T-helper 2 cell (primary cell): ENCODE data around the gene VASP.
A peak's percentile ranks its signal among the peaks of the same experiment; 100 is the strongest.

Source experiments
- DNase-seq, 5 experiments: peaks; one replicate each; pipeline versions ENCODE4 v3.0.0 to v3.0.0-alpha.2; 2012 to 2022
- total RNA-seq, 2 donors: gene quantifications; one replicate each; lab custom pipeline; 2026; lab: John Stamatoyannopoulos, UW

Gene VASP
- total RNA-seq: 109 to 144 reads per million in 2 donors

DNA sequence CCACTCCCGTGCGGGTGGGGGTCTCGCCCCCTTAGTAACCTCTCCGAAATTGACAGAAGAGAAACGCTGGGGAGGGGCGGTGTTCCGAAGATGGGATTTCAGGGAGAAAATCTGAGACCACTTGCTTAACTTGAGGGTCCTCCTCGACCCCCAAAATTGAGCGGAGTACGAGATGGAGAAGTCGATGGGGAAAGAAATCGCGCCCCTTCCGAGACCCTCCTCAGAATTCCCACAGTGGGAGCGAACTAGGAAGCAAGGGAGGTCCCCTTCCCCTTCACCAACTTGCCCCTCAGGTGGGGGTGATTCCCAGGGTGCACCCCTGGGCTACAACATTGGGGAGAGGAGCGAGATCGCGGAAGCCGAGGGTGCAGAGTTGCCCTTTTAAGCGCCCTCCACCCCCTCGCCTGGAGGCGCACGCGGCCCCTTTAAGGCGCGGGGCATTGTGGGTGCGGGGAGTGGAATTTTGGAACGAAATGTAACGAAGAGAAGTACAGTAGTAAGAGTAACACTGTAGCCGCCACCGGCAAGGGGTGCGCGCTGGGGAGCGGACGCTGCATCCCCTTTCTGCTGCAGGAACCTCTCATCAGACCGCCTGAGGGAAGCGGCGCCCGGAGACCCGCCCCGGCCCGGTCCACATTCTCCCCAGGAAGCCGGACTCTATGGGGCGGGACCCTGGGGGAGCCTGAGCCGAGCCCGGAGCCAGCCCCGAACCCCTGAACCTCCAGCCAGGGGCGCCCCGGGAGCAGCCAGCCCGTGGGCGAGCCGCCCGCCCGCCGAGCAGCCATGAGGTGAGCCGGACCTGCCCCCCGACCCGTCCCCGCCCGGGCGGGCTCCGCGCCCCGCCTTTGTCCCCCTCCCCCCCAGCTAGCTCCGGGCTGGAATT, at the start of gene VASP:
Gene VASP, plus strand, starts transcription at position 491 of the 883 bp plus-strand sequence. Its CDS starts 293 bp downstream, at position 784.
- peak; percentile 81 to 96 (median 88) for DNase-seq

DNA sequence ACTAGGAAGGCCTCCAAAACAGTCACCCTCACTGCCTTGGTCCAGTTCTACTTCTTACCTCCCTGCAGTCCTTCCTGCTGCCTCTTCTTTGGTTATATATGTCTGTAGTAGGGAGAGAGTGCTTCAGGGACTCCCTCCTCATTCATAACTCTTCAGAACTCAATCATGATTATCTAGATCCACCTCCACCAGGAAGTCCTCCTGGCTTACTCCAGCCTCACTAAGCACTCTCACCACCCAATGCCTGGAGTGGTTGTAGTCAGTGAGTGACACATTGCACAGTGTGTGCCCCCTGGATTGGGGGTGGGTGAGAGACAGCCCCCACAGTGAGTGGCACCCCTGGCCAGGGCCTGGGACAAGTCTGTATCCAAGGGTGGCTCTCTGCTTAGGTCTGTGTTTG, 49.5 kb upstream of the VASP start:
- no peak for DNase-seq

DNA sequence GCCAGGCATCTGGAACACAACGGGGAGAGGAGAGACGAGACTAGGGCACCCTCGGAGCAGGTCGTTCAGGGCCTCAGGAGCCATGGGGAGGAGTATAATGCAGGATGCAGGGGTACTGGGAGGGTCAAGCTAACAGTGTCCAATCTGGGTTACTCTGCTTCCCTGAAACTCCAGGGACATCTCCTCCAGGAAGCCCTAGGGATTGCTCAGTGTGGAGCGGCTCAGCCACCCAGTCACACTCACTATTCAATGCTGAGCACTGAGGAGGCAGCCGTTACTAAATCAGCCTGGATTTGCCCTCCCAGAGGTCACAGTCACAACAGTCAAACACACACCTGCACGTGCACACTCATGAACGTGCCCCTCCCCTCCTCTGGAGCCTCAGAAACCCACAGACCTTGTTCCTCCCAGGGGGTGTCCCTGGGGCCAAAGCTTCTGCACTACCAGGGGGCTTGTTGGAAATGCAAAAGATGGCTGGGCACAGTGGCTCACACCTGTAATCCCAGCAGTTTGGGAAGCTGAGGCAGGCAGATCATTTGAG, 46.4 kb upstream of the VASP start:
- no peak for DNase-seq

DNA sequence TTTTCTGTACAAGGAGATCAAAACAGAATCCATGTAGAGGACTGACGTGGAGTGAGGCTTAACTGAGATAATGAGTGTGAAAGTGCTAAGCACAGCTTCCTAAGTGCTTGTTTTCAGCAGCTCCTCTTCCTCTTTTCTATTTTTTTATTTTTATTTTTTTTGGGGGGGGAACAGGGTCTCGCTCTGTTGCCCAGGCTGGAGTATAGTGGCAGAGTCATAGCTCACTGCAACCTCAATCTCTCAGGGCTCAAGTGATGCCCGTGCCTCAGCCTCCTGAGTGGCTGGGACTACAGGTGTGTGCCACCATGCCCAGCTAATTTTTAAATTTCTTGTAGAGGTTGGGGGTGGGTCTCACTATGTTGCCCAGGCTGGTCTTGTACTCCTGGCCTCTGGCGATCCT, 45.1 kb upstream of the VASP start:
- DNase-seq: no peak

DNA sequence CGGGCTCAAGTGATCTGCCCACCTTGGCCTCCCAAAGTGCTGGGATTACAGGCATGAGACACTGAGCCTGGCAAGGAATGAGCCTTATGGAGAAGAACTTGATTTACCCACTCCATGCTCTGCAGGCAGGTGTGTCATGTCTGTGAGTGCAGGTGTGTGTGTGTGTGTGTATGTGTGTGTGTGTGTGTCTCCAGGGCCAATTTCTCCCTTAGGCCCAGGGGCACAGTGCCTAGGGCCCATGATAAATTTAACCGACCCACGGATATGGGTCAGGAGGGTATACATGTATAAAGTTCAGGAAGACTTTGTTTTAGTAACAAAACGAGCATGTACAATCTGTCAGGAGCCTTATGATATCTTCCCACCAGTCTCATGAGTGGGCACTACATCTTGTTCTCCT, 44.0 kb upstream of the VASP start:
- DNase-seq: no peak

DNA sequence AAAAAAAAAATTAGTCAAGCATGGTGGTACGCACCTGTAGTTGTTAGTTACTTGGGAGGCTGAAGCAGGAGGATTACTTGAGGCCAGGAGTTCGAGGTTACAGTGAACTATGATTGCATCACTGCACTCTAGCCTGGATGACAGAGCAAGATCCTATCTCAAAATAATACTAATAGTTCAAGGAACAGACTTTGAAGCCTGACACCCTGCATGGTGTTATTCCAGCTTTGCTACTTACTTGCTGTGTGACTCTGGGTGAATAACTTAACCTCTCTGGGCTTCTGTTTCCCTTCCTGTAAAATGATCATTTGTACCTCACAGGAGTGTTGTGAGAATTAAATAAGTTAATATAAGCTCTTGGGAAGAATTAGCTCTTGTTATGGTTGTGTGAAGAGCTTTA, 43.0 kb upstream of the VASP start:
- no peak for DNase-seq

DNA sequence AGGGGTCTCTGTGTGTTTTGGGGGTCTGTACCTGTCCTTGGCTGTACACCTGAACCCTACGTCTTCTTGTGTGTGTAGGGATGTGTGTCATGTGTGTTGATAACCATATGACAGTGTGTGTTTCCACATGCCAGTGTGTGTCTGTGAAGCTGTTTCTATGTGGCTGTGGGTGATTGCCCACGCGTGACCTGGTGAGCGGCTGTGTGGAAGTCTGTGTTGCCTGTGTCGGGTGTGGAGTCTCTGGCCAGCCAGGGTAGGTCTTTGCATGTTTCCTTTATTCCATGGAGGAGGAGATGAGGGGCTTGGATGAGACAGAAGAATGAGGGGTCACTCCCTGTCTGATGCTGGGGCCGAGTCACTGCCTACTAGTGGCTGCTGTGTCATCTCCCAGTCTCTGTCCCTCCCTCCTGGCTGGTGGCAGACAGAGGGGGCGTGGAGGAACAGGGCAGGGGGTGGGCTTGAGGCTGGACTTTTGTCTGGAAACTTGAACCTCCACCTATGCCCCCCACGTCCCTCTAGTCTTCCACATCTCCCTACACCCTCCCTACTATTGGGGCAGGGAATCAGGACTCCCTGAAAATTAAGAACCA, 42.3 kb upstream of the VASP start:
- no peak for DNase-seq

DNA sequence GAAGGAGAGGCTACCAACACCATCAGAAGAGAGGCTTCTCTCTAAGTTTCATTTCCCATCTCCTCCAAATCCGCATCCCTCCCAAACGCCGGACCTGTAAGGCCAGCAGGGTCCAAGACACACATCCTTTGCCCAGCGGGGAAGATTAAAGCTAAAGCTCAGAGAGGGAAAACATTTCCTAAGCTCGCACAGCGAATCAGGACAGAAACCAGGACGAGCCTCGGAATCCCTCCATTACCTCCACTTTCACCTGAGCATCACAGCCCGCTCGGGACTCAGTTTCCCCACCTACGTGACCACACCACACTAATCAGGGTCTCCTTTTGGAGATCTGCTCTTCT, 40.2 kb upstream of the VASP start:
- no peak for DNase-seq

DNA sequence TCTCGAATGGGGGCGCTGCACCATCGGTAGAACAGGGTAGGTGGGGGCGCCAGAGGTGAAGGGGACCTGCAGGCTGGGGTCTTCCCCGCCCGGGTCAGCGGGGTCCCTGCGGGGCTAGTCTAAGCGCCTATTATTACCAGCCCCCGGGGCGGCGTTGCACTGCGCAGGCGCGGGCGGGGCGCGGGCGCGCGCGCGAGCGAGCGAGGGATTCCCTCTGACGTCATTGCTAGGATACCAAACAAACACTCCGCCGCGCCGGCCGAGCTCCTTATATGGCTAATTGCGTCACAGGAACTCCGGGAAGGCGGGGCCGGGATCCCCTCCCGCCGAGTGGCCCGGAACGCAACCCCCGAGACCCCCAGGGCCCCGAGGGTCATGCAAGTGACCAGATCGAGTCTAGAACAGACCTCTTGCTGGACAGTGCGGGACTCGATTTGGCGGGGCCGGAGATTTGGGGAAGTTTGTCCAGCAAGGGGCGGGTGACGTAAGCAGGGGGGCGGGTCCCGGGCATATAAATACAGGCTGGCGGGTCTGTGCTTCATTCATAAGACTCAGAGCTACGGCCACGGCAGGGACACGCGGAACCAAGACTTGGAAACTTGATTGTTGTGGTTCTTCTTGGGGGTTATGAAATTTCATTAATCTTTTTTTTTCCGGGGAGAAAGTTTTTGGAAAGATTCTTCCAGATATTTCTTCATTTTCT, 39.7 kb upstream of the VASP start, which contains the start of gene FOSB:
Gene FOSB, plus strand, starts transcription at position 541 of the 703 bp plus-strand sequence. CDS start 591 bp downstream, outside the sequence.
- peak; percentile 88 to 96 (median 94) for DNase-seq

DNA sequence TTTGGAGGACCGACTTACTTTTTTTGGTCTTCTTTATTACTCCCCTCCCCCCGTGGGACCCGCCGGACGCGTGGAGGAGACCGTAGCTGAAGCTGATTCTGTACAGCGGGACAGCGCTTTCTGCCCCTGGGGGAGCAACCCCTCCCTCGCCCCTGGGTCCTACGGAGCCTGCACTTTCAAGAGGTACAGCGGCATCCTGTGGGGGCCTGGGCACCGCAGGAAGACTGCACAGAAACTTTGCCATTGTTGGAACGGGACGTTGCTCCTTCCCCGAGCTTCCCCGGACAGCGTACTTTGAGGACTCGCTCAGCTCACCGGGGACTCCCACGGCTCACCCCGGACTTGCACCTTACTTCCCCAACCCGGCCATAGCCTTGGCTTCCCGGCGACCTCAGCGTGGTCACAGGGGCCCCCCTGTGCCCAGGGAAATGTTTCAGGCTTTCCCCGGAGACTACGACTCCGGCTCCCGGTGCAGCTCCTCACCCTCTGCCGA, 39.1 kb upstream of the VASP start:
- DNase-seq: peak in 2 of 5 experiments; percentile 56 to 67

DNA sequence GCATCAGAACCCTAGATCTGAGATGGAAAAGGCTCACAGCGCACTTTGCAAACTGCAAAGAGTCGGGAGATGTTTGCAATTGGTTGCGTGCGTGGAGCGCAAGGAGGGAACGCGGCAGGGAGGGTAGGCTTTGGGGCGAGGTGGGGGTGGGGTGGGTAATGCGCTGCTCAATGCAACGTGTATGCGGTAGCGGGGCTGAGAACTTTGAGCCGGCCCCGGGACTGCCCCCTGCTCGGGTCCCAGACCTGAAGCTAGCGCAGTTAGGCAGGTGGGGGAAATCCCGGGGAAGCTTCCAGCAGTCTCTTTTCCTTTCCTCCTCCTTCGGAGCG, 38.5 kb upstream of the VASP start:
- peak in 1 of 5 experiments; percentile 86 for DNase-seq

DNA sequence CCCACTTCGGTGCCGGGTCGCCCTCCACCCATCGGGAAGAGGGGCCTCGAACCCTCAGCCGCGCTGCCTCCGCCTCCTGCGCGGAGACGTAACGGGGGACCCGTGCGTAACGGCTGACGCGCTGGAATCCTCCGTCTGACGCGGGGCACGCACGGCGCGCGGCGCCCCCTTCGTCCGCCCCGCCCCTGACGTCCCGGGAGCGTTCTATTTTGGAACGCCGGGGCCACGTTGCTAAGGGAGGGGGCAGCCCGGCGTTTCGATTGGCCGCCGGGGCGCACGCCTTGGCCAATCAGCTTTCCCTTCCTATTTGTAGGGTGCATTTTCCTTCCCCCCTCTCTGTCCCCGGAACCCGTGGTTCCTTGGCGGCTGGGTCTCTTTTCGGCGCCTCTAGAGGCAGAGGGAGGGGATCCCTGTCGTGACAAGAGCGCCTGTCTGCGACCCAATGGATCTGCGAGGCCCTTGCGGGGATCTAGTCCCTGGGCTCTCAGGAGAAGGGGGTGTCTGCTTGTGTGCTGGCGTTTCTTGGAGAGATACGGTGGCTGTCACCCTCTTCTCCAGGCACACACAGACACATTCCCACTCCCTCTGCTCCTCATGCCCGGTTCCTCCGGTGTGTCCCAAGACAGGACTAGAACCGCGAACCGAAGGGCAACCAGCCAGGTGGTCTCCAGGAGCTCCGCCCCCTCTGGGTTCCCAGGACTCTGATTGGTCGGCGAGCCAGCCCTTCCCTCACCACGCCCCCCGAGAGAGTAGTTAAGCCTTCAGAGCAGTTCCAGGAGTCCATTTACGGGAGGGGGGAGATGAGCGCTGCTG, 37.9 kb upstream of the VASP start:
- peak; percentile 51 to 98 (median 87) for DNase-seq

DNA sequence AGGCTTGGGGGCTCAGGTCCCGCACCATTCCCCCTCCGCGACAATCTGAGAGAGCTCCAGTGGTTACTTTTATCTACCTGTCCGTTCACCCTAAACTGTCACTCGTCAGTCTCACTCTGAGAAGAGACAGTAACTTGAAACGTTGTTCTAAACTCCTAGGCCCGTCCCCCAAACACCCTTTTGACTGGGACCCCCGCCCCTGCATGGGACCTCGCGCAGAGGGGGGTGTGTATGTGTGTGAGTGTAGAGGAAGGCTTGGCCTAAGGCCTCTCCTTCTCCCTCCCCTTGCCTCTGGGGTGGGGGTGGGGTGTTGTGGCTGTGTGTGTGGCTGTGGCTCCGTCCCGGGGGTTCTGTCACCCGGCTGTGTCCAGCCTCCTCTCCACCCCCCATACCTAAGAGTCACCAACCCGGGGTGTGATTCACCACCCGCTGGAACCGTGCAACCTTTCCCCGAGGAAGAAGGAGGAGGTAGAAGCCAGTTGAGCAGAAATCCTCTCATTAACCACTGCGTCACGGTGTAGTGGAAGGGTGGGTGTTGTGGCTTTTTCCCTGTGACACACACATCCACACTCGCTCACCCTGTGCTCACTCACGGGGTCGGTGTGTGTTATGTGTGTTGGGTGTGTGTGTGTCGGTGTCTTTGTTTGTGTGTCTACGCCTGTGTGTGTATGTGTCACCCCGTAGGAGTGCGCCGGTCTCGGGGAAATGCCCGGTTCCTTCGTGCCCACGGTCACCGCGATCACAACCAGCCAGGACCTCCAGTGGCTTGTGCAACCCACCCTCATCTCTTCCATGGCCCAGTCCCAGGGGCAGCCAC, 37.1 kb upstream of the VASP start:
- DNase-seq: peak in 2 of 5 experiments; percentile 53 to 58

DNA sequence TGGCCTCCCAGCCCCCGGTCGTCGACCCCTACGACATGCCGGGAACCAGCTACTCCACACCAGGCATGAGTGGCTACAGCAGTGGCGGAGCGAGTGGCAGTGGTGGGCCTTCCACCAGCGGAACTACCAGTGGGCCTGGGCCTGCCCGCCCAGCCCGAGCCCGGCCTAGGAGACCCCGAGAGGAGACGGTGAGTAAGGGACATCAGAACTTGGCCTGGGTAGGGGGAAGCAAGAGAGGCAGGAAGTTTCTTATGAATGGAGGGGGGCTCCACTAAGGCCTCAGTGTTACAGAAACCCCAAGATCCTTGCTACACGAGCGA, 36.6 kb upstream of the VASP start:
- peak in 1 of 5 experiments; percentile 37 for DNase-seq

DNA sequence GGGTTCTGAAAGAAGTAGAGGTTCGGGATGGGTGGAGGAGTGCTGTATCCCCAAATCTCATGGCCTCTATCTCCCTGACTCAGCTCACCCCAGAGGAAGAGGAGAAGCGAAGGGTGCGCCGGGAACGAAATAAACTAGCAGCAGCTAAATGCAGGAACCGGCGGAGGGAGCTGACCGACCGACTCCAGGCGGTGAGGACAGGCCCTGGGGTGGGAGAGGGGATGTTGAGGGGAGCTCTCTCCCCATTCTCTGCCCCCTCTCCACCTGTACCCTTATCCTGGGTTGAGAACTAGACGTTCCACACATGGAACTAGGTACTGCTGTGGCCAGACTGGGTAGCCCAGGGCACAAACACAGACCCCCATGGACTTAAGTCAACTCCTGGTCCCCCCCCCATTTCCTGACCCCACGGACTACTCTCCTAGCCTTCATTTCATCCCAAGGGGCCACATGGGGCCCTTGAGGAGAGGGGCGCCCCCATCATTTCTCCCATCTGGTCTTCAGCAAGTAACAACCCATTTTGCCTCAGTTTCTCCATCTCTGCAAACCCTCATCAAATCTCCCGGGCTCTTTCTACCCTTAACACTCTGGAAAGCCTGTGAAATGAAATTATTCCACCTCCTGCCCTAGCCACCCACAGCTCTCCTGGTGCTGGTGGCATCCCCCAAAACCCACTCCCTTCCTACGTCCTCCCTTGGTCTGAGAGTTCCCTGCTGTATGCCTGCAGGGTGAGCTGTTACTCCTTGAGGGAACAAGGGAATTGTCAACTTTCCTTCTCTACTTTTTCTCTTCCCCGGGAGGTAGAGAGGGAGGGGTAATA, 36.0 kb upstream of the VASP start:
- DNase-seq: peak in 2 of 5 experiments; percentile 28 to 36

DNA sequence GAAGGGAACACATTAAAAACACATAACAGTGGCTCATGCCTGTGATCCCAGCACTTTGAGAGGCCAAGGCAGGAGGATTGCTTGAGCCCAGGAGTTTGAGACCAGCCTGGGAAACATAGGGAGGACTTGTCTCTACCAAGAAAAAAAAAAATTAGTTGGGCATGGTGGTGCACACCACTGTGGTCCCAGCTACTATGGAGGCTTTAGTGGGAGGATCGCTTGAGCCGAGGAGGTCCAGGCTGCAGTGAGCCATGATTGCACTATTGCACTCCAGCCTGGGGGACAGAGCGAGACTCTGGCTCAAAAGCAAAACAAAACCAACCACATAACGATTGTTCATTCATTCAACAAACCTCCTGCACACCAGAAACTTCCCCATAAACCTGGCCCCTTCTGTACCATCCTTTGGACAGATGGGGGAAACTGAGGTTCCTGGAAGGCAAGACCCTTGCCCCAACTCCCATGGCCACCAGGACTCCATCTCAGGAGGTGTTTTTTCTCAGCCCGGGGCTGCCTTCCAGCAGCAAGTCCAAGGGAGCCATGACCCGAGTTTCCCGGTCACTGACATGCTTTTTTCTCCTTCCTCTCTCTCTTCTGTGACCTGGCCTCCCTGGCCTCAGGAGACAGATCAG, 35.2 kb upstream of the VASP start:
- DNase-seq: no peak

DNA sequence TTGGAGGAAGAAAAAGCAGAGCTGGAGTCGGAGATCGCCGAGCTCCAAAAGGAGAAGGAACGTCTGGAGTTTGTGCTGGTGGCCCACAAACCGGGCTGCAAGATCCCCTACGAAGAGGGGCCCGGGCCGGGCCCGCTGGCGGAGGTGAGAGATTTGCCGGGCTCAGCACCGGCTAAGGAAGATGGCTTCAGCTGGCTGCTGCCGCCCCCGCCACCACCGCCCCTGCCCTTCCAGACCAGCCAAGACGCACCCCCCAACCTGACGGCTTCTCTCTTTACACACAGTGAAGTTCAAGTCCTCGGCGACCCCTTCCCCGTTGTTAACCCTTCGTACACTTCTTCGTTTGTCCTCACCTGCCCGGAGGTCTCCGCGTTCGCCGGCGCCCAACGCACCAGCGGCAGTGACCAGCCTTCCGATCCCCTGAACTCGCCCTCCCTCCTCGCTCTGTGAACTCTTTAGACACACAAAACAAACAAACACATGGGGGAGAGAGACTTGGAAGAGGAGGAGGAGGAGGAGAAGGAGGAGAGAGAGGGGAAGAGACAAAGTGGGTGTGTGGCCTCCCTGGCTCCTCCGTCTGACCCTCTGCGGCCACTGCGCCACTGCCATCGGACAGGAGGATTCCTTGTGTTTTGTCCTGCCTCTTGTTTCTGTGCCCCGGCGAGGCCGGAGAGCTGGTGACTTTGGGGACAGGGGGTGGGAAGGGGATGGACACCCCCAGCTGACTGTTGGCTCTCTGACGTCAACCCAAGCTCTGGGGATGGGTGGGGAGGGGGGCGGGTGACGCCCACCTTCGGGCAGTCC, 34.5 kb upstream of the VASP start:
- peak in 3 of 5 experiments; percentile 51 to 72 (median 53) for DNase-seq

DNA sequence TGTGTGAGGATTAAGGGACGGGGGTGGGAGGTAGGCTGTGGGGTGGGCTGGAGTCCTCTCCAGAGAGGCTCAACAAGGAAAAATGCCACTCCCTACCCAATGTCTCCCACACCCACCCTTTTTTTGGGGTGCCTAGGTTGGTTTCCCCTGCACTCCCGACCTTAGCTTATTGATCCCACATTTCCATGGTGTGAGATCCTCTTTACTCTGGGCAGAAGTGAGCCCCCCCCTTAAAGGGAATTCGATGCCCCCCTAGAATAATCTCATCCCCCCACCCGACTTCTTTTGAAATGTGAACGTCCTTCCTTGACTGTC, 34.0 kb upstream of the VASP start:
- DNase-seq: no peak
